Esophagus (tissue), 2 donors: Measurements from ENCODE around the gene SWSAP1. TPM values are rescaled to one million over a fixed set of nuclear protein-coding genes. Genes with fewer than 3 reads are reported as not detected.

ENCODE experiments used
- H3K27ac ChIP-seq, 2 donors: one replicate each; pipeline ENCODE4 v1.5.1; 2013; ENCODE audit warnings: low read depth in 2 of 2, mild to moderate bottlenecking in 2 of 2, inconsistent platforms in 1 of 2, low read length in 1 of 2, moderate library complexity in 1 of 2
- H3K27me3 ChIP-seq, 2 donors: one replicate each; pipeline ENCODE4 v1.6.1; 2013; ENCODE audit warnings: low read length in 2 of 2, control low read depth in 1 of 2, mild to moderate bottlenecking in 1 of 2; ENCODE audit not compliant: insufficient read depth in 2 of 2, control insufficient read depth in 1 of 2
- H3K36me3 ChIP-seq, 2 donors: one replicate each; pipeline ENCODE4 v1.6.1; 2013; ENCODE audit warnings: low read length in 1 of 2; ENCODE audit not compliant: control insufficient read depth in 2 of 2, insufficient read depth in 2 of 2
- H3K4me1 ChIP-seq, 2 donors: one replicate each; pipeline ENCODE4 v1.6.1; 2013; ENCODE audit warnings: low read length in 1 of 2; ENCODE audit not compliant: control insufficient read depth in 2 of 2, insufficient read depth in 2 of 2
- H3K4me3 ChIP-seq, 2 donors: one replicate each; pipeline ENCODE4 v1.5.1; 2013; ENCODE audit warnings: low read length in 2 of 2, mild to moderate bottlenecking in 2 of 2, low read depth in 1 of 2, moderate library complexity in 1 of 2
- H3K9me3 ChIP-seq, 2 donors: one replicate each; pipeline ENCODE4 v1.6.1; 2013; ENCODE audit warnings: mild to moderate bottlenecking in 2 of 2, low read depth in 1 of 2, low read length in 1 of 2, moderate library complexity in 1 of 2; ENCODE audit not compliant: control insufficient read depth in 2 of 2, insufficient read depth in 1 of 2
- WGBS, 2 donors: extraction: QIAGEN DNeasy Blood & Tissue Kit; methylation state at CpG; one replicate each; pipeline ENCODE4 v1.1.7; 2013; 5-methylcytosine and 5-hydroxymethylcytosine counted together
- polyA plus RNA-seq, 2 donors: library from polyadenylated mRNA; stranded (reverse); fragments of 200-250 nt; gene quantifications; one replicate each; pipeline ENCODE4 v1.2.3, GENCODE V29; 2013
- donor health status: healthy with polysubstance abuse.
- donor health status: Bipolar disorder and iron deficiency.

SWSAP1 gene
- polyA plus RNA-seq, 2 donors: 2.2 to 2.8 TPM

GRCh38 chr19:11384778-11385129 lies 10.3 kb downstream of the SWSAP1 start:
- peaks cover 0 to 7% of the 10 kb centered on the region in 2 donors for H3K27me3 ChIP-seq
- 88 to 91% methylated on average over 5 of the region's 5 CpGs for WGBS, 2 donors

DNA sequence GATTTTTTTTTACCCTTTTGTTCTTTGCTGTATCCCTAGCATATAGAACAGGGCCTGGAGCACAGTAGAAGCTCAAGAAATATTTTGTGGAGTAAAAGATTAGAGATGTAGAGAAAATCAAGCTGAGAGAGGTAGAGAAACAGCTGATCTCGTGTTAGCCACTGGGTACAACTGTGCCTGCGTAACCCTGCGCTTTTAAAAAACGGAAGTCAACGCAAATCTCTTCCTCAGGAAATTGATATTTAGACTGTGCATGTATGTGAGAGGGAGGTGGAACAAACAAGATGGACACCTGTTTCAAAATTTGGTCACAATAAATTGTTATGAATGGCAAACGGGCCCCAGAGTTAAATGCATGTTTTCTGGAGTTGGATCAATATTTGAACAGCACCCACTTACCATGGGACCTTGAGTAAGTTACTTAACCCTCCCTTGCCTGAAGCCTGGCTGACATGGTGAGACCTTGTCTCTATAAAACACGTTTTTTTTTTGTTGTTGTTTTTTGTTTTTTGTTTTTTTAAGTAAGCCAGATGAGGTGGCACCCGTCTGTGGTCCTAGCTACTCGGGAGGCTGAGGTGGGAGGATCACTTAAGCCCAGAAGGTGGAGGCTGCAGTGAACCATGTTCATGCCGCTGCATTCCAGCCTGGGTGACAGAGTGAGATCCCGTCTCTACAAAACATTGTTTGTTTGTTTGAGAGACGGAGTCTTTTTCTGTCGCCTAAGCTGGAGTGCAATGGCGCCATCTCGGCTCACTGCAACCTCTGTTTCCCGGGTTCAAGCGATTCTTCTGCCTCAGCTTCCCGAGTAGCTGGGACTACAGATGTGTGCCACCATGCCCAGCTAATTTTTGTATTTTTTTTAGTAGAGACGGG lies 12.9 kb downstream of the SWSAP1 start:
- Histone ChIP-seq H3K36me3 (no peaks in the 10 kb centered on the region), H3K4me1 (peaks cover 5 to 6% of the 10 kb centered on the region in 2 donors), H3K27me3 (peaks cover 0 to 7% of the 10 kb centered on the region in 2 donors), H3K9me3 (no peaks in the 10 kb centered on the region), H3K4me3 (no peak overlapping the region), H3K27ac (no peak overlapping the region)
- 68 to 70% methylated on average over 19 of the region's 19 CpGs for WGBS, 2 donors

More at GRCh38 chr19:11384778-11385129, 10.3 kb downstream of the SWSAP1 start:
- Histone ChIP-seq H3K36me3 (no peaks in the 10 kb centered on the region), H3K9me3 (no peaks in the 10 kb centered on the region), H3K4me1 (peaks cover 9 to 12% of the 10 kb centered on the region in 2 donors), H3K27ac (no peak overlapping the region), H3K4me3 (no peak overlapping the region)

- H3K36me3 ChIP-seq: no peaks in the 10 kb centered on the region
- no peak overlapping the region for H3K4me3 ChIP-seq
- no peaks in the 10 kb centered on the region for H3K27me3 ChIP-seq
- no peak overlapping the region for H3K27ac ChIP-seq
- H3K4me1 ChIP-seq: no peaks in the 10 kb centered on the region
- WGBS, 2 donors: 93 to 98% methylated on average over 2 of the region's 2 CpGs
- H3K9me3 ChIP-seq: no peaks in the 10 kb centered on the region
These were observed 15.9 kb downstream of the SWSAP1 start for GRCh38 chr19:11390359-11390758.

DNA sequence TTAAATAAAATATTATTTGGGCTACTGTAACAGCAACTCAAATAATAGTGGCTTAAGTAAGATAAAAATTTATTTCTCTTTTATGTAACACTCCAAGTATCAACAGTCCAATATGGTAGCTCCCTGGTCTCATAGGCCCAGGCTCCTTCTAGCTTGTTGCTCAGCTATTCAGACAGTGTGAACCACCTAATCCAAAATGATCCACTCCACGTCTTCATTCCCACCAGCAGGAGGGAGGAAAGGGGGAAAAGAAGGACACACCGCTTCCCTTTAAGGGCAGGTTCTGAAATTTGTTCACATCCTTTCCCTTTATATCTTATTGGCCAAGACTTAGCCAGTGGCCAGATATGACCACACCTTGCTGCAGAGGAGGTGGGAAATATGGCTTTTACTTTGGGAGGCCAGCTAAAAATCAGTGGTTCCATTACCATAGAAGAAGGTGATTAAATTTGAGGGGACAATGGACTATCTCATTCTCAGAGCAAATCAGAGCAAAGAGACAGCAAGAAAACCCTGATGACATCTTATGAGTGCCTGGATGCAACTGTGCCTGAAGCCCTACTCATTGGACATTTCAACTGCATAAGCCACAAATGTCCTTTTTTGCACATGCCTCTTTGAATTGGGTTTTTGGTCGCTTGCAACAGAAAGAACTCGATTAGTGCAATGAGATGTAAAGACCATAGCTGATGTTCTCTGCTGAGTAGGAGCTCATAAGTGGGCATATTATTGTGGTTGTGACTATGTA lies 16.6 kb downstream of the SWSAP1 start:
- Histone ChIP-seq H3K4me3 (no peak overlapping the region), H3K27ac (no peak overlapping the region), H3K9me3 (no peaks in the 10 kb centered on the region), H3K36me3 (no peaks in the 10 kb centered on the region), H3K27me3 (no peaks in the 10 kb centered on the region), H3K4me1 (no peaks in the 10 kb centered on the region)
- 74 to 83% methylated on average over 4 of the region's 4 CpGs for WGBS, 2 donors

DNA sequence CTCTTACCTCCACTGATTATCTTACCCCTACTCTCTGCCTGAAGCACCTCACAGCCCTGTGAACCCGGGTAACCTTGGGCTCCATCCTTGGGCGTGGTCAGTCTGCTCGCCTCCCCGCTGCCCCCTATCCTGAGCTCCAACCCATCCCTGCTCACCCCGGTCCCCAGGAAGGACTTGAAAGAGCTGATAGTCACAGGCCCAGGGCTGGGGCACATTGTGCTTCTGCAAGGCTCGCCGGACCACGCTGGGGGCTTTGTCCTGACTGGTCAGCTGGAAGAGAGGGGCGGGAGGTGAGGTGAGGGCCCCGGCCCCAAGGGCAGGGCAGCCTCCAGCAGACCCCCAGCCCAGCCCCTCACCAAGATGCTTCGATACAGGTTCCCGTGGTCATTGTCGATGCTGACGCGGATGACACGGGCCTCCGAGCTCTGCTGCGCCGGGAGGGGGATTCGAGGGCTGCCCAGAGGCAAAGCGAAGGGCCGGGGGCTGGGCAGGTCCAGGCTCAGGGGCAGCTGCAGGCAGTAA lies 22.7 kb downstream of the SWSAP1 start:
- H3K27ac ChIP-seq: no peak overlapping the region
- no peaks in the 10 kb centered on the region for H3K36me3 ChIP-seq
- no peaks in the 10 kb centered on the region for H3K27me3 ChIP-seq
- H3K9me3 ChIP-seq: no peaks in the 10 kb centered on the region
- WGBS, 2 donors: 90 to 92% methylated on average over 22 of the region's 22 CpGs
- H3K4me3 ChIP-seq: no peak overlapping the region
- no peaks in the 10 kb centered on the region for H3K4me1 ChIP-seq

- Histone ChIP-seq H3K36me3 (no peaks in the 10 kb centered on the region), H3K4me3 (no peak overlapping the region), H3K27ac (no peak overlapping the region), H3K27me3 (no peaks in the 10 kb centered on the region), H3K4me1 (no peaks in the 10 kb centered on the region), H3K9me3 (no peaks in the 10 kb centered on the region)
- WGBS, 2 donors: 88 to 92% methylated on average over 9 of the region's 9 CpGs
These were observed 25.2 kb downstream of the SWSAP1 start for GRCh38 chr19:11399667-11400066.

GRCh38 chr19:11400798-11401197 lies 26.3 kb downstream of the SWSAP1 start:
- Histone ChIP-seq H3K36me3 (no peaks in the 10 kb centered on the region), H3K9me3 (no peaks in the 10 kb centered on the region), H3K27me3 (no peaks in the 10 kb centered on the region), H3K4me3 (no peak overlapping the region), H3K4me1 (no peaks in the 10 kb centered on the region), H3K27ac (no peak overlapping the region)
- WGBS, 2 donors: 86 to 95% methylated on average over 1 of the region's 1 CpG

GRCh38 chr19:11401808-11402543 lies 27.5 kb downstream of the SWSAP1 start:
- H3K4me1 ChIP-seq: no peaks in the 10 kb centered on the region
- 82 to 84% methylated on average over 9 of the region's 9 CpGs for WGBS, 2 donors
- H3K4me3 ChIP-seq: no peak overlapping the region
- H3K27ac ChIP-seq: no peak overlapping the region
- no peaks in the 10 kb centered on the region for H3K9me3 ChIP-seq
- H3K36me3 ChIP-seq: no peaks in the 10 kb centered on the region
- no peaks in the 10 kb centered on the region for H3K27me3 ChIP-seq

- Histone ChIP-seq H3K9me3 (no peaks in the 10 kb centered on the region), H3K27ac (no peak overlapping the region), H3K4me3 (no peak overlapping the region), H3K36me3 (no peaks in the 10 kb centered on the region), H3K4me1 (no peaks in the 10 kb centered on the region), H3K27me3 (no peaks in the 10 kb centered on the region)
- 71% methylated on average over 9 of the region's 9 CpGs for WGBS, 2 donors
These were observed 30.2 kb downstream of the SWSAP1 start for GRCh38 chr19:11404588-11405222.
